ENCODE measurements around the gene PIGM.
A peak's percentile ranks its signal among the peaks of the same experiment; 100 is the strongest.

PIGM gene

GRCh38 chr1:160040476-160040875, 8.7 kb upstream of the PIGM start:
- no peak for DNase-seq (ENCODE audit: low spot score)
- TF ChIP-seq, protein P1, sequence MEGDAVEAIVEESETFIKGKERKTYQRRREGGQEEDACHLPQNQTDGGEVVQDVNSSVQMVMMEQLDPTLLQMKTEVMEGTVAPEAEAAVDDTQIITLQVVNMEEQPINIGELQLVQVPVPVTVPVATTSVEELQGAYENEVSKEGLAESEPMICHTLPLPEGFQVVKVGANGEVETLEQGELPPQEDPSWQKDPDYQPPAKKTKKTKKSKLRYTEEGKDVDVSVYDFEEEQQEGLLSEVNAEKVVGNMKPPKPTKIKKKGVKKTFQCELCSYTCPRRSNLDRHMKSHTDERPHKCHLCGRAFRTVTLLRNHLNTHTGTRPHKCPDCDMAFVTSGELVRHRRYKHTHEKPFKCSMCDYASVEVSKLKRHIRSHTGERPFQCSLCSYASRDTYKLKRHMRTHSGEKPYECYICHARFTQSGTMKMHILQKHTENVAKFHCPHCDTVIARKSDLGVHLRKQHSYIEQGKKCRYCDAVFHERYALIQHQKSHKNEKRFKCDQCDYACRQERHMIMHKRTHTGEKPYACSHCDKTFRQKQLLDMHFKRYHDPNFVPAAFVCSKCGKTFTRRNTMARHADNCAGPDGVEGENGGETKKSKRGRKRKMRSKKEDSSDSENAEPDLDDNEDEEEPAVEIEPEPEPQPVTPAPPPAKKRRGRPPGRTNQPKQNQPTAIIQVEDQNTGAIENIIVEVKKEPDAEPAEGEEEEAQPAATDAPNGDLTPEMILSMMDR (IDR thresholded peaks at IDR 0.05; ENCODE audit: borderline replicate concordance, control extremely low read depth, extremely low read depth, insufficient read depth, missing control alignments): no peak
- in situ Hi-C loops (cut with MboI; ENCODE audit: low sequenced_read_pairs, unreplicated experiment): no loop called here

DNA sequence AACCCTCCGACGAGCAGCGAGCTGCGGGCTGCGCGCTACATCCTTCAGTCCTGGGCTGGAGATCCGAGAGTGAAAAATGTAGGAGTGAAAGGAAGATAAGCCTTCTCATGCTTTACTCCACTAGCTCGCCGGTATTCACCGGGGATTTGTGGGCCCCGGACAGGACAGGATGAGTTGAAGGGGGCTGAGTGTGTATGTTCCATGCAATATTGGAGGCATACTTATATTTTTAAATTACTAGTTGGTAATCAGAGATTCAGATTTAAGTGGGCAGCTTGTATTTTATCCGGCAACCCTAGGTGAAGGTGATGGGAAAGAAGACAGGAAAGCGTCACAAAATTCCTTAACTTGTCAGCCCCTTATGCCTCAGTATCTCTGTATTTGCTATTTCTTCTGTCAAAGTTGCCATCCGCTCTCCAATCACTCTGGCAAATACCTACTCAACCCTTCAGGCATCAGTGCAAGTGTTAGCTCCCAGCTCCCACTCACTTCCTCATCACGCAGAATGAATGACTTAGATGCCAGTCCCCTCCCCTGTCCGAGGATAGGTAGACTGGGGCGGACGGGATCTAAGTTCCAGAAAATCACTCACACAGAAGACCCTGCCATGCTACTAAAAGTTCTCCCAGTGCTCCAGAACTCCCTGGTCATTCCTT, 503 bp upstream of the PIGM start:
- TF ChIP-seq, protein P1 (IDR thresholded peaks at IDR 0.05; ENCODE audit: borderline replicate concordance, control extremely low read depth, extremely low read depth, insufficient read depth, missing control alignments): no peak
- DNase-seq (ENCODE audit: low spot score): peak; percentile 25
- in situ Hi-C loops (cut with MboI; ENCODE audit: low sequenced_read_pairs, unreplicated experiment): no loop called here

- DNase-seq (ENCODE audit: low spot score): peak; percentile 47
- in situ Hi-C loops (cut with MboI; ENCODE audit: low sequenced_read_pairs, unreplicated experiment): no loop called here
Observed at GRCh38 chr1:160030657-160031364, 979 bp downstream of the PIGM start.

GRCh38 chr1:160028426-160028825, 3.4 kb downstream of the PIGM start:
- DNase-seq (ENCODE audit: low spot score): no peak
- in situ Hi-C loops (cut with MboI; ENCODE audit: low sequenced_read_pairs, unreplicated experiment): no loop called here
- TF ChIP-seq, protein P1 (IDR thresholded peaks at IDR 0.05; ENCODE audit: borderline replicate concordance, control extremely low read depth, extremely low read depth, insufficient read depth, missing control alignments): no peak

More at GRCh38 chr1:160030657-160031364, 979 bp downstream of the PIGM start:
- TF ChIP-seq, protein P1 (IDR thresholded peaks at IDR 0.05; ENCODE audit: borderline replicate concordance, control extremely low read depth, extremely low read depth, insufficient read depth, missing control alignments): no peak

DNA sequence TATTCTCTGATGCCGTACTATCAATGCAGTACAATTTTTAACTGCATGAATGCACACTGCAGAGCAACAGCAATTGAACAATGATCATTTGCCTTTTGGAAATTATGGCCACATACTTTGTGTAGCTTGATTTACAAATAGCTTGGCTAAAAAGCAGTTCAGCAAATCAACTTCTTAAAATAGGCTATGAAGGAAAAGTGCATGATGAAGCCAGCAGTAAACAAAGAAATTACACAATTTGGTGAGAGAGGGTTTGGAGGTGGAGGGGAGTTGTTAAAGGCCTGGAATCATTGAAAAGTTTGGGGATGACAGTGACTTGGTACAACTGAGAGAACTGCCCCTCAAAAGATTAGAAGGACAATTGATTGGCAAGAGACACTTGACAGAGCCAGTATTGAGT, 6.5 kb downstream of the PIGM start:
- in situ Hi-C loops (cut with MboI; ENCODE audit: low sequenced_read_pairs, unreplicated experiment): no loop called here
- TF ChIP-seq, protein P1 (IDR thresholded peaks at IDR 0.05; ENCODE audit: borderline replicate concordance, control extremely low read depth, extremely low read depth, insufficient read depth, missing control alignments): no peak
- no peak for DNase-seq (ENCODE audit: low spot score)

GRCh38 chr1:160024195-160024905, 7.4 kb downstream of the PIGM start:
- TF ChIP-seq, protein P1 (IDR thresholded peaks at IDR 0.05; ENCODE audit: borderline replicate concordance, control extremely low read depth, extremely low read depth, insufficient read depth, missing control alignments): no peak
- in situ Hi-C loops (cut with MboI; ENCODE audit: low sequenced_read_pairs, unreplicated experiment): loop anchor here (25.0 kb wide), 1 partner anchor 237 kb away; the partner anchor contains the start of gene DUSP23
- no peak for DNase-seq (ENCODE audit: low spot score)

All from GM13976 (cell line).